ENCODE measurements around the gene ATP6V0E2. TPM values are rescaled to one million over a fixed set of nuclear protein-coding genes. Genes with fewer than 3 reads are reported as not detected.
"Not testable (repeated sequence)": the region's sequence is repeated elsewhere in the genome, so short reads cannot be mapped to it uniquely, and the experiment has no call there.

Gene ATP6V0E2
- total RNA-seq, 1 donor from 2014 or later: 47.5 TPM

GRCh38 chr7:149907776-149908376, 34.1 kb downstream of the ATP6V0E2 start:
- H3K36me3 Mint-ChIP-seq (ENCODE audit: low read depth); intact Hi-C loops (cut with micrococcal nuclease); H3K27me3 Mint-ChIP-seq (ENCODE audit: insufficient read depth); H3K9me3 Mint-ChIP-seq; H3K4me1 Mint-ChIP-seq (ENCODE audit: low read depth); DNase-seq (ENCODE audit: low spot score); H3K4me3 Mint-ChIP-seq; H3K27ac Mint-ChIP-seq: not testable (repeated sequence)

DNA sequence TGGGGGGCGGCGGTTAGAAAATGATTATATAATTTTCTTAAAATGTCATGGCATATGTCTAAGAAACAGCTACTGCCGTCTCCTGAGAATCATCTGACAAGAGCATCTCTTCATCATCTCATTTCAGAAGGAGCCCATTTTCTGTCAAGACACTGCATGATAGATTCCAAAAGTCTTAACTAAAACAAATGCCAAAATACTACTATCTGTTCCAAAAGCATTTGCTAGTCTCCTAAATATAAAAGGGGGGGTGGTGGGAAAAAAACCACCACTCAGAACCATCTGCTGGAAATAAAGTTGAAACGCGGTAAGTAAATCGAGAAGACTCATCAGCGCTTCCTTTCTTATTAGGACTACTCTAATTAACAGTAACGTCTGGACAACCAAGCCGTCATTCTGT, 36.5 kb downstream of the ATP6V0E2 start:
- H3K27ac Mint-ChIP-seq; H3K4me1 Mint-ChIP-seq (ENCODE audit: low read depth); DNase-seq (ENCODE audit: low spot score); H3K4me3 Mint-ChIP-seq; H3K36me3 Mint-ChIP-seq (ENCODE audit: low read depth); intact Hi-C loops (cut with micrococcal nuclease); H3K27me3 Mint-ChIP-seq (ENCODE audit: insufficient read depth); H3K9me3 Mint-ChIP-seq: not testable (repeated sequence)

DNA sequence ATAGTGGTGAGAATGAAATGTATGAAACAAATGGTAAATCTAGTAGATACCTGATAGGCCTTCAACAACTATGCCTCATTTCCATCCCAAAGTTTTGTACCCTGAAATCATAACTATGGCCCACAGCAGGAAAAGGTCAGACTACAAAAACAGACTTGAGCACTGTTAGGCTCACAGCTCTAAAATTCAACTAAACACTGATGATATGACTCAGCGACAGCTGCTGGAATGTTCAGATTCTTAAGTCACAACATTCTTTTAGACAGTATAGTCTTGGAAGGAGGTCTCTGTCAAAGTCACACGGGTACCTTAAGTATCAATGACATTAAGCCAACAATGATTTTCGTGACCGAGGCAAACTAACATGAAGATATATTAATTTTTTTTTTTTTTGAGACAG, 38.4 kb downstream of the ATP6V0E2 start:
- H3K4me1 Mint-ChIP-seq (ENCODE audit: low read depth): not testable (repeated sequence)

GRCh38 chr7:149926414-149926813, 52.6 kb downstream of the ATP6V0E2 start:
- H3K9me3 Mint-ChIP-seq, H3K27ac Mint-ChIP-seq, H3K4me3 Mint-ChIP-seq: not testable (repeated sequence)

More for the DNA sequence above, 38.4 kb downstream of the ATP6V0E2 start:
- H3K9me3 Mint-ChIP-seq; H3K36me3 Mint-ChIP-seq (ENCODE audit: low read depth); DNase-seq (ENCODE audit: low spot score); H3K4me3 Mint-ChIP-seq; intact Hi-C loops (cut with micrococcal nuclease); H3K27ac Mint-ChIP-seq; H3K27me3 Mint-ChIP-seq (ENCODE audit: insufficient read depth): not testable (repeated sequence)

More at GRCh38 chr7:149926414-149926813, 52.6 kb downstream of the ATP6V0E2 start:
- DNase-seq (ENCODE audit: low spot score); intact Hi-C loops (cut with micrococcal nuclease); H3K36me3 Mint-ChIP-seq (ENCODE audit: low read depth); H3K27me3 Mint-ChIP-seq (ENCODE audit: insufficient read depth); H3K4me1 Mint-ChIP-seq (ENCODE audit: low read depth): not testable (repeated sequence)

Other genes starting within 250 kb of the ATP6V0E2 start
- 0.10 TPM in 2 replicates for gene ZNF467, start 100.4 kb upstream of the ATP6V0E2 start, total RNA-seq
- 14.2 and 19.3 TPM in 2 replicates for gene ZNF862, start 35.6 kb upstream of the ATP6V0E2 start, total RNA-seq

Measured in activated T-helper 1 cell treated with anti-CD3 and anti-CD28 coated beads, Interleukin-12 subunit alpha, Interleukin-12 subunit beta, Interleukin-2, Interleukin-4 antibody, amounts not matched to agents 30 ng/mL and 10 ng/mL and 1 ng/mL, durations not matched to agents 14 hours and 24 hours and 36 hours (primary cell).